Effector CD4-positive, alpha-beta T cell (primary cell): ENCODE results near the gene C3orf22.
A peak's percentile ranks its signal among the peaks of the same experiment; 100 is the strongest.

Experiments used
- DNase-seq: peaks from one replicate; pipeline ENCODE4 v3.0.0-alpha.2; 2020

C3orf22 gene

DNA sequence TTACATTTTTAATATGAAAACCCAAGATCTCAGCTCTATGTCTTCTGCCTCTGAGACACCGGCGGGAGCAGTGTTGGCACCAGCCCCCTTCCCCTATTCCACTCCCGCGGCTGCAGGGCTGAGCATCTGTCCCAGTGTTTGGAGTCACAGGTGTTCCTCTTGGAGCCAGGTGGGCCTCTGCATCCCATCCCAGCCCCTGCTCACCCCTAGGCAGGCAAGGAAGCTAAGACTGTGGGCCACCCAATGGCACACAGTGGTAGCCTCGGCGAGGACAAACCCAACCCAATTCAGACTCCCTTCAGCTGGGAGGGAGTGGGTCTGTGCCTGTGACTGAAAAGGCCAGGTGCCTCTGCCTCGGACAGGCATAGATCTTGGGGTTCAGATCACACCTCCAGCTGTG is 31.7 kb downstream of the C3orf22 start:
- DNase-seq, result no peak

DNA sequence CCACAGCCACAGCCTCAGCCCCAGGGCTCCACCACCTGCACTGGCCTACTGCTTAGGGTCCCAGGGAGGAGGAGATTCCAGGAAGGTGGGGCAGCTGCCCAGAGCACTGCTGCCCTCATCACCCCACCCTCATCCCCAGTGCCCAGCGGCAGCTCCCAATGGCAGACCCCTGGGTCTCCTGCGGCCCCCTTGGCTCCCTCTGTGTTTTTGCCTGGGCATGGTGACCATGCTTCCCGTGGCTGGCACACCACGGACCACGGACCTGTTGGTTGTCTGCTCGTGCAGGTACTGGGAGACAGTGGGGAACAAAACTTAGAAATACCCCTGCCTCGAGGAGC is 32.1 kb downstream of the C3orf22 start:
- DNase-seq, result no peak

DNA sequence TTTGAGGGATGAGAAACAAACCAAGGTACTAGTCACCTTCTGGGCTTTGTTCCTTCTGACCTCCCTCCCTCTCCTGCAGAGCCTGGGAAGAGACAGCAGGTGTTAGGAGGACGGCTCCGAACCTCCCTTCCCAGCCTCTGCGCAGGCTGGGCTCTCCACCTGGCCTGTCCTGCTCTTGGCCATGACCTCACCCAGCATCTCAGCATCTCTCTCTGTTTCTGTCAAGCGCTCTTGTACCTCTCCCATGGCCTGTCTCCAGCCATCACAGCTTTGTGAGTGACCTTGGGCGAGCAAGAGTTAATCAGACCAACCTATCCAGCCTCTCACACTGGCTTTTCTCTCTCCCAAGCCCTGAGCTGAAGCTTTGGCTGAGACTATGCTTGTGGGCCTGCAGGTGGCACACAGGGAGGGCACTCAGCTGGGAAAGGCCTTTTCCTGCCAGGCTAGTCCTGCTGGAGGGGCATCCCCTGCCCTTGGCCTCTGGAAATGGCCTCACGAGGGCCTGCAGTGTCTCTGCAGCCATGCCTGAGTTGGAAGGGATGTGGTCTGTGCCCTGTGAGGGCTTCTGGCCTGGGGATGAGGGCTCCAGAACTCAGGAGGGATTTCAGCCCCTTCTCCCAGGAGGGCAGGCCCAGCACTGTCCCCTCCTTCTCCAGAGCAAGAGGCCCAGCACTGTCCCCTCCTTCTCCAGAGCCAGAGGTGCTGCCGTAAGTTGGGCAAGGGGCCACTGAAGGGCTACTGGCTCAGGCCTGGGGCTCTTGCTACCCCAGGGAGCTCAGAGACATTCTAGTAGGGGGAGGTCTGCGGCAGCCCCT is 32.7 kb downstream of the C3orf22 start:
- DNase-seq, result no peak

- DNase-seq, result no peak
Measured at GRCh38 chr3:126525091-126525852, 33.5 kb downstream of the C3orf22 start.

- DNase-seq, result no peak
Measured at GRCh38 chr3:126524429-126524988, 34.2 kb downstream of the C3orf22 start.

DNA sequence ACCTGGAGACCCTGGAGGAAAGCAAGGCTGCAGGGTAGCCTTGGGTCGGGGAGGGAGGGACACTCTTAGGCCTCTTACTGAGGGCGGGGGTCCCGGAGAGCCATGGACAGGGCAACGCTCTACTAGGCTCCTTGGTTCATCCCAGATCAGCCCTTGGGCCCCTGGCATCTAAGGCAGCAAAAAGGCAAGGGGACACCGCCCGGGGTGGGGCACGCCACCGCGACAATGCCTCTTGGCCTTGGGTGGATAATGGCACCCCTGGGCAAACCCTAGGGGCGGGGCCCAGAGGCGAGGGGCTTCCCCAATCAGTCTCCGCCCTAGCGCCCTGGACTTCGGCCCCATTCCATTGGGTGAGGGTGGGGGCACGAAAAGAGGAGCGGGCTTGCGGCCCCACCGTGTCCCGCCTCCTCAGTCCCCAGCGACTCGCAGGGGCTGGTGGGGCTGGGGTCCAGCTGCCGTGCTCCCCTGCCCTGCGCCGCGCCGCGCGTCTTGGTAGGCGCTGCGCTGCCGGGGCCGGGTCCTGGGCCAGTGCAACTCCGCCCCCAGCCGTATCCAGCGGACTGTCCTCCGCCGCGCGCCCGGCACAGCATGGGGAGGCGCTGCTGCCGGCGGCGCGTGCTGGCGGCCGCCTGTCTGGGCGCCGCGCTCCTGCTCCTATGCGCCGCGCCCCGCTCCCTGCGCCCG is 34.8 kb downstream of the C3orf22 start, which contains the start of gene CHST13:
Gene CHST13, plus strand, starts transcription at position 411 of the 684 bp plus-strand sequence. Its CDS starts 178 bp downstream, at position 589.
- no peak for DNase-seq

DNA sequence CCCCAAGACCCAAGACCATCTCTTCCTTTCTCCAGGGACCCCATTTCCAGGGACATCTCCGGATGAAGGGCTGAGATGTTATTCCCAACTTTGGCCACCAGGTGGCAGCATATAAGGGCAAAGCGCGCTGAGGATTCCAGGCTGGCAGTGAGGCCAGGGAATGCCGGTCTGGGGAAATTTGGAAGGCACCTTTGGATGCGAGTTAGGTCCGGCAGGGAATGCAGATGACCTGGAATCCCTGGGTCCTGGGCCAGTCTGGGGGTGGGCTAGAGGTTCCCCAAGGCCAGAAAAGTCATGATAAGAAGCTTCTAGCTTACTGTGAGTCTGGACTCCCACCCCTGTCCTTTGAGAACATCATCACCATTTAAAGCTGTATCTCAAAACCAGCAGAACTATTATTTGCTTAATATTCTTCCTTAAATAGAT is 36.4 kb downstream of the C3orf22 start:
- peak; percentile 28 for DNase-seq

DNA sequence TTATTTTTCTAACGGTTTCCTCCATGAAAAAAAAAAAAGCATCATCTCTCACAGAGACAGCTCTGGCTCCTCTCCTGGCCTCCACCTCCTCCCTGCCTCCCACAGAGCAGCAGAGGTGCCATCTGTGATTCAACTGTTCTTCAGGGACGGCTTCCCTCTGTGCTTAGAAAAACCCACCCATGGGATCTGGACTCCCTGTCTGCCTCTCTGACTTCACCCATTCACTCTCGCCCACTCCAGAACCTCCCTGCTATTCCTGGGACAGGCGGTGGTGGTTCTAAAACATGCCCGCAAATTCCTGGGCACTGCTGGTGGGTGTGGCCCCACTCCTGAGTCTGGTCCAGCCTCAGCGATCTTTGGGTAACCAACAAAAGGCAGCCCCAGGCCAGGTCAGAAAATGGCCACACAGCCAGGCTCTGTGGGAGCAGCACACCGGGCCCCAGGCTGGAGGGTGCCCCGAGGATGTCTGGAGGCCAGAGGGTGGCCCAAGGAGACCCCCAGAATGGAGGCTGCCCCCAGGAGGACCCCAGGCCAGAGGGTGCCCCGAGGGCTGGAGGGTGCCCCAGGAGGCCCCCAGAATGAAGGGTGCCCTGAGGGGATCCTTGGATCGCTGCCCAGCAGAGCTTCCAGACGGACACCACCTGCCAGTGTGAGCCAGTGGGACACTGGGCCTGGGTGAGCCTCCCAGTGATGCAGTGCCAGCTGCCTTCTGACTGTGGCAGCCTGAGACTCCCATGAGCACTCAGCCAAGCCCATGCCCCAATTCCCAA is 37.4 kb downstream of the C3orf22 start:
- no peak for DNase-seq

DNA sequence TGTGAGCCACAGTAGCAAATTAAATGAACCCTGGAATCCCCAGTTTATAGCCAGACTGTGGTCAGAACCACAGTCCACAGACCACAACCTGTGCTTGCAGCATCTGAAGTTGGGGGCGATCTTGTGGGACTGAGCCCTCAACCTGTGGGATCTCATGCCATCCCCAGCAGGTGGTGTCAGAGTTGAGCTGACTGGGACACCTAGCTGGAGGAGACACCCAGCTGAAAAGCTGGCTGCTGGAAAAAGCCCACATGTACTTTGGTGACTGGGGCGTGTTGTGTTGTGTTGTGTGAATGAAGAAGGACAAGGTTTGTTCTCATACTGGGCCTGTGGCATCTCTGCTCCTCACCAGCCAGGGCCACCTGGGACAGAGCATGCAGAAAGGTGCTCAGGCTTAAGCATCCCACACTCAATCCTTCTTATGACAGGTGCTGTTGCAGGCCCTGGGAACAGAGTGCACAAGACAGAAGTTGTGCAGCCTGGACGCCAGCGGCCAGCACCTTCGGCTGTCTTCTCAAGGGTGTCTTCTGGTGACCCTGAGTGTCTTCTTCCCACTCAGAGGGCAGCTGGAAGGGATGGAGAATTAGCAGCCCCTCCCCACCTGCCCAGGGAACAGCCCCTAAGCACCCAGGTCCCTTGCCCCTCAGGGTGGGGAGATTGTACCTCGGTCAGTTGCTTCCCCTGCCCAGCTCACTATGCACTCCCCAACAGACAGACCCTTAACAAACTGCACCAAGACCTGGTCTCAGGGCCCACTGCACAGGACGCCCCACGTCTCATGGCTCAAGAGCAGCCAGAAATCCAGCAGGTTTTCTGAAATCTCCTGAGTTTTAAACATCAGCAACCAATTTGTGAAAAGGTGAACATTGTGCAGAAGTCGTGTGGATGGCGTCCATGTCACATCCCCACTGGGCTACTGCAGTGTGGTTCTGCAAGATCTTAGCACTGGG is 39.0 kb downstream of the C3orf22 start:
- DNase-seq, result no peak

DNA sequence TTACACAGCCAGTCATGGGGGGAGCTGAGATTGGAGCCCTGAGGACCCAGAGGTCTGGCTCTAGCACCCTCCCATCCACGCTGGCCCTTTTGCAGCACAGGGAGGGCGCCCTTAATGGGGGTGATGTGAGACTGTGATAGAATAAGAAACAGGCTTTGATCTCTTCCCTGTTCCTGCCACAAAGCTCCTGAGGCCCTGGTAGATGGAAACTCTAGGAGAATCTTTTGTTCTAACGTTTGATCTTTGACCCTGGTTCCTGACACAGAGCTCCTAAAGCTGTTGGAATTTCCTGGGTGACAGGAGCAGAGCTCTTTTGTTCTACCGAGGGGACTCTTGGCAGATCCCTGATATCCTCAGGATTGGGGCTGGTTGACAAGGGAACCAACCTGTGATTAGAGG is 40.0 kb downstream of the C3orf22 start:
- DNase-seq, result no peak

GRCh38 chr3:126517986-126518778 is 40.5 kb downstream of the C3orf22 start:
- DNase-seq, result no peak

DNA sequence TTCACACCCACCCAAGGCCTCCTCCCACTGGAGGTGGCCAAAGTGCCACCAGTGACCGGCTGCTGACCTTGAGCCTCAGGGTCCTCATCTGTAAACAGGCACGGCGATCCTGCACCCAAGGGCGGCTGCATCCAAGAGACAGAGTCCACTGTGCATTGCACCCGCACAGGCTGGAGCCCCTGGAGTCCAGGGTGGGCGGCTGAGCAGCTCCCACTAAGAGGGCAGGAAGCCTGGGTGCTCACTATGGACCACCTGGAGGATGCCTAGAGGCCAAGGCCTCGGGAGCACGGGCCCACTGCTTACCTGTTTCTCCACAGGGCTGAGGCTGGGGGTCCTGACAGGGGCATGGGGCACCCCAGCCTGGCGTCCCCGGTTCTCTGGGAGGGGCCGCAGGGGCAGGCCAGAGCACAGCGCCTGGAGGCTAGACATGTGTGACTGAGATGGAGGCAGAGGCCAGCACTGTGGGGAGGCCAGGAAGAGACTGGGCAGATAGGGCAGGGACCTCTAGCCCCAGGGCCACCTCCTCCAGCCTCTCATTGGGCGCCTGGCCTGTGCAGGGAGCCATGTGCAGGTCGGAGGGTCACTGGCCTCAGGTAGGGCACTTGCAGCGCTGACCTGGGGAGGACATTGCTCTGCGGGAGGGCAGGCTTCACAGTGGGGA is 41.3 kb downstream of the C3orf22 start, which contains the start of gene UROC1:
Gene UROC1, minus strand, starts transcription at position 483 of the 661 bp plus-strand sequence. Its CDS starts 54 bp downstream, at position 429.
- no peak for DNase-seq

DNA sequence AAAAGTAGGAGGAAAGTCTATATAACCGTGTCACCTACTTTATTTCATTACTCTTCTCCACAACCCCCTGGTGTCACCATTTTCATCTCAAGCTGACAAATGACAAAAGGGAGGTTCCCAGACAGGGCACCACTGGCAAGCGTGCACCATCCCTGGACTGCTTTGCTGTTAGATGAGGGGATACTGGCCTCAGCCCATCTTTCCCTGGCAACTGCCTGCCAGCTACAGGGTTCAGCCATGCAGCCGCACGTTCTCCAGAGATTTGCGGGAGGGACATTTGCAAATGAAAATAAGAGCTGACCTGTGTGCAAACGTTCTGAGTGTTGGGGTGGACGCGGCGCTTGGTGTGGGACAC is 41.8 kb downstream of the C3orf22 start:
- no peak for DNase-seq

DNA sequence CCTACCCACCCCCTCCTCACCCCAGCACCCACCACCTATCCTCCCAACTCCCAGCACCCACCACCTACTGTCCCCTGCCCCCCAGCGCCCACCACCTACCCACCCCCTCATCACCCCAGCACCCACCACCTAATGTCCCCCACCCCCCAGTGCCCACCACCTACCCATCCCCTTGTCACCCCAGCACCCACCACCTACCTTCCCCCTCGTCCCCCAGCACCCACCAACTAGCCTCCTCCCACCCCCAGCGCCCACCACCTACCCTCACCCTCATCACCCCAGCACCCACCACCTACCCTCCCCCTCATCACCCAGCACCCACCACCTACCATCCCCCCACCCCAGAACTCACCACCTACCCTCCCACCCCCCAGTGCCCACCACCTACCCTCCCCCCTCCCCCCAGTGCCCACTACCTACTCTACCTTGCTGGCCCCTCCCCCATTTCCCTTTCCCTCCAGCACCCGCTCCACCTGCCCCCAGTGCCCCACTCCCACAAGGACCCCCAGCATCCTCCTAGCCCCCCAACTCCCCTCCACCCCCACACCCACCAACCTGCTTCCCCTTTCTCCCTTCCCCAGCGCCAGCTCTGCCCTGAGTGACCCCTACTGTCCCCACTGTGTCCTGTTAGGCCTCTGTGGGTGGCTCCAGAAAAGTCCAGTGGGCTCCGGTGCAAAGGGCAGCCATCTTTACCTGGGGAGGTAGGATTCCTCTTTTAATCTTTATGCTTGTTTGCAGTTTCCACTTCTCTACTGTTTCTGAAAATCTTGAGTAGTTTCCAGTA is 42.4 kb downstream of the C3orf22 start:
- no peak for DNase-seq

GRCh38 chr3:126515066-126515706 is 43.5 kb downstream of the C3orf22 start:
- DNase-seq, result no peak

- no peak for DNase-seq
Measured at GRCh38 chr3:126514161-126514560, 44.6 kb downstream of the C3orf22 start.

DNA sequence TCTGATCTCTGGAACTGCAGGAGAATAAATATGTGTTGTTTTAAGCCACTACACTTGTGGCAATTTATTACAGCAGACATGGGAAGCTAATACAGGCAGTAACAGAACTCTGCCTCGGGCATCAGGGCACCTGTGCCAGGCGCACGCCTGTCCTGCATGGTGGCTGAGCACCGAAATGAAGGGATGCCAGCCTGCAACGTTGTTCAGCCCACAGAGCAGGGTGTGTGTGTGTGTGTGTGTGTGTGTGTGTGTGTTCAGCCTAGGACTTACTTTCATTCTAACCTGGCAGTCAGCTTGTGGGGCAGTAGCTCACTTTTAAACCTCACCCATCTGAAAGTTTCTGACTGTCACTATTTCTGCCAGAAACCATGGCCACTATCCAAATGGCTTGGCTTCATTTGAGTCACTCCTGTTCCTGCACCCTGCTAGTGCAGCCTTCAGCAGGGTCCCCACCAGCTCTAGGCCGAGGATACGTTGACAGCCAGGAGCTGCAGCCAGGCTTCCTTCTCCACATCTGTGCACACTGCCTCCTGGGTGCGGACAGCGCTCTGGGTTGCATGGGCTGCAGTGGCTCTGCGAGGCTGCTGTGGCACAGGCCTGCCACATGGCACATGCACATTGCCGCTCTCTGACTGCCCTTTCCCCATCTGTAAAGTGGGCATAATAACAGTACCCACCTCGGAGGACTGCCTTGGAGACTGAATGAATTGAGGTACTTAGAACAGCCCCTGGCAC is 45.6 kb downstream of the C3orf22 start:
- no peak for DNase-seq

GRCh38 chr3:126512026-126512425 is 46.7 kb downstream of the C3orf22 start:
- DNase-seq, result no peak
